Kidney tubule cell (primary cell): ENCODE data around the gene BHLHA9.
"Not testable (repeated sequence)": the region's sequence is repeated elsewhere in the genome, so short reads cannot be mapped to it uniquely, and the experiment has no call there.

ENCODE experiments used
- DNase-seq: peaks from one replicate; pipeline ENCODE4 v3.0.0-alpha.2; 2018; ENCODE audit warnings: low spot score

The BHLHA9 gene

GRCh38 chr17:1300371-1300905, 30.2 kb downstream of the BHLHA9 start:
- no peak for DNase-seq

- DNase-seq: no peak
Measured at GRCh38 chr17:1301546-1301945, 31.3 kb downstream of the BHLHA9 start.

- no peak for DNase-seq
Measured at GRCh38 chr17:1302761-1303160, 32.5 kb downstream of the BHLHA9 start.

- DNase-seq: no peak
Measured at GRCh38 chr17:1304522-1304921, 34.3 kb downstream of the BHLHA9 start.

GRCh38 chr17:1304962-1305563, 34.8 kb downstream of the BHLHA9 start:
- DNase-seq: no peak

- DNase-seq: not testable (repeated sequence)
Measured at GRCh38 chr17:1307829-1308228, 37.6 kb downstream of the BHLHA9 start.

GRCh38 chr17:1312261-1312870, 42.1 kb downstream of the BHLHA9 start:
- no peak for DNase-seq

- DNase-seq: no peak
Measured at GRCh38 chr17:1313270-1314005, 43.2 kb downstream of the BHLHA9 start.

- DNase-seq: no peak
Measured at GRCh38 chr17:1315409-1315808, 45.2 kb downstream of the BHLHA9 start.

GRCh38 chr17:1315891-1316403, 45.7 kb downstream of the BHLHA9 start:
- no peak for DNase-seq
